K562 (cell line): ENCODE measurements around the gene LPCAT2. TPM values are rescaled to one million over a fixed set of nuclear protein-coding genes. Genes with fewer than 3 reads are reported as not detected.

Experiments used
- ATAC-seq: fragments of 200-7000 bp; cut with Tn5 transposase; 3 replicates; pipeline ENCODE4 v1.9.1; 2020; ENCODE audit warnings: moderate library complexity
- BruUV-seq: library from RNA; stranded (reverse); fragments of 400-500 nt; replicated peaks from 2 replicates; lab custom pipeline; 2021; lab: Mats Ljungman, UMichigan
- CTCF ChIA-PET: fragments of 300-600 bp; formaldehyde crosslinking; extraction: SDS; loops from one replicate; lab custom pipeline; 2021; ENCODE audit warnings: low intra/inter-chr PET ratio; lab: Yijun Ruan, JAX
- POLR2A ChIA-PET: fragments of 300-600, 350-650 bp; sonication (Branson Sonifier 250); formaldehyde crosslinking; extraction: SDS; loops from one replicate; lab custom pipeline; 2021; ENCODE audit warnings: antibody characterized with exemption, inconsistent platforms; lab: Yijun Ruan, JAX
- DNase-seq, 4 experiments: peaks; one replicate each; pipeline versions ENCODE4 v3.0.0 to v3.0.0-alpha.2; 2011 to 2018; ENCODE audit warnings: low spot score in 3 of 4, mixed read lengths in 3 of 4; ENCODE audit errors: extremely low read depth in 1 of 4
- FAIRE-seq: peaks from 2 replicates; lab custom pipeline; 2011; peaks lifted over from hg19 to GRCh38; lab: Jason Lieb, UNC
- H2AFZ ChIP-seq: 2 replicates; pipeline ENCODE4 v1.6.0; 2011; ENCODE audit warnings: low read depth, low read length, control low read depth, inconsistent platforms
- H3K27ac ChIP-seq: fragments of 200-600 bp; 3 replicates; pipeline ENCODE4 v1.8.0; 2011; ENCODE audit warnings: low read depth, mild to moderate bottlenecking, control low read depth, inconsistent platforms, low read length, moderate library complexity, mixed read lengths; ENCODE audit errors: extremely low read depth
- H3K27me3 ChIP-seq, 2 experiments: fragments of 300-600 bp in 1 of 2; 2 replicates in 1 of 2; 3 replicates in 1 of 2; pipeline versions ENCODE4 v1.6.0 to v1.8.0; 2011; ENCODE audit warnings: inconsistent platforms in 2 of 2, low read length in 2 of 2, mild to moderate bottlenecking in 1 of 2, mixed read lengths in 1 of 2, moderate library complexity in 1 of 2; ENCODE audit not compliant: control insufficient read depth in 2 of 2, insufficient read depth in 2 of 2
- H3K36me3 ChIP-seq: fragments of 300-600 bp; 3 replicates; pipeline ENCODE4 v1.8.0; 2011; ENCODE audit warnings: mild to moderate bottlenecking, low read length, inconsistent platforms; ENCODE audit not compliant: control insufficient read depth, insufficient read depth
- H3K4me1 ChIP-seq, 2 experiments: fragments of 200-600 bp in 1 of 2; replicated peaks in 1 of 2; 2 replicates in 1 of 2; 3 replicates in 1 of 2; pipeline versions ENCODE4 v1.5.1 to v1.8.0; 2011; ENCODE audit warnings: inconsistent platforms in 2 of 2, low read length in 2 of 2, mild to moderate bottlenecking in 1 of 2, mixed read lengths in 1 of 2, moderate library complexity in 1 of 2; ENCODE audit not compliant: control insufficient read depth in 2 of 2, insufficient read depth in 2 of 2
- H3K4me2 ChIP-seq: 2 replicates; pipeline ENCODE4 v1.6.1; 2011; ENCODE audit warnings: low read length, control low read depth, inconsistent platforms, mixed read lengths; ENCODE audit not compliant: insufficient read depth
- H3K4me3 ChIP-seq: fragments of 200-600 bp; sonication (generic), shearing (Covaris generic); 2 replicates; pipeline ENCODE4 v1.5.1; 2016; ENCODE audit warnings: control low read depth, inconsistent platforms
- H3K79me2 ChIP-seq: fragments of 200-600 bp; 3 replicates; pipeline ENCODE4 v1.8.0; 2011; ENCODE audit warnings: low read length, inconsistent platforms; ENCODE audit not compliant: control insufficient read depth, insufficient read depth
- H3K9ac ChIP-seq, 2 experiments: 2 replicates each; pipeline versions ENCODE4 v1.6.0 to v1.6.1; 2011; ENCODE audit warnings: low read depth in 2 of 2, low read length in 2 of 2, control low read depth in 1 of 2, inconsistent platforms in 1 of 2, mild to moderate bottlenecking in 1 of 2, mixed read lengths in 1 of 2; ENCODE audit not compliant: insufficient read depth in 1 of 2
- H3K9me1 ChIP-seq: one replicate; pipeline ENCODE4 v1.6.0; 2011; ENCODE audit warnings: inconsistent platforms, mild to moderate bottlenecking, low read length, moderate library complexity; ENCODE audit not compliant: control insufficient read depth, insufficient read depth
- H3K9me3 ChIP-seq: replicated peaks from 2 replicates; pipeline ENCODE4 v1.5.1; 2011; ENCODE audit warnings: low read depth, low read length, inconsistent platforms; ENCODE audit not compliant: control insufficient read depth, insufficient read depth
- H4K20me1 ChIP-seq: replicated peaks from 2 replicates; pipeline ENCODE4 v1.6.1; 2011; ENCODE audit warnings: low read length, inconsistent platforms, mixed read lengths; ENCODE audit not compliant: control insufficient read depth, insufficient read depth
- HMGN3 ChIP-seq: IDR thresholded peaks from 2 replicates; pipeline ENCODE4 v1.6.1; 2011; ENCODE audit warnings: borderline replicate concordance, low read depth, mild to moderate bottlenecking, mixed read lengths, low read length; ENCODE audit not compliant: insufficient read length; ENCODE audit errors: extremely low read depth
- SP1 ChIP-seq: sonication (generic); formaldehyde crosslinking; IDR thresholded peaks from 2 replicates; pipeline ENCODE4 v1.8.1; 2022; ENCODE audit warnings: mild to moderate bottlenecking, missing genetic modification reagents
- WHSC1 ChIP-seq: IDR thresholded peaks from one replicate; pipeline ENCODE4 v1.6.1; 2012; ENCODE audit warnings: low read length, control low read depth, inconsistent platforms
- ZBTB17 ChIP-seq: fragments of 450-650 bp; formaldehyde crosslinking; IDR thresholded peaks from 2 replicates; pipeline ENCODE4 v1.4.0; 2020; ENCODE audit warnings: mild to moderate bottlenecking
- ZFP91 ChIP-seq: sonication (generic); formaldehyde crosslinking; IDR thresholded peaks from 2 replicates; pipeline ENCODE4 v1.8.0; 2022; ENCODE audit warnings: mild to moderate bottlenecking, missing genetic modification reagents
- ZNF280A ChIP-seq: fragments of 450-650 bp; IDR thresholded peaks from 2 replicates; pipeline ENCODE4 v1.6.1; 2018; ENCODE audit warnings: mild to moderate bottlenecking, low read depth; ENCODE audit not compliant: partially characterized antibody
- ZNF384 ChIP-seq: IDR thresholded peaks from 2 replicates; pipeline ENCODE4 v1.6.1; 2012; ENCODE audit warnings: low read depth, low read length, improper control_type of control experiment
- WGBS: fragments of 100-300 bp; shearing (Covaris generic); methylation state at CpG from one replicate; pipeline ENCODE4 v1.1.6; 2016; ENCODE audit warnings: low coverage, mixed read lengths; ENCODE audit not compliant: insufficient coverage; ENCODE audit errors: missing lambda C conversion rate; 5-methylcytosine and 5-hydroxymethylcytosine counted together
- in situ Hi-C: fragments of 300-500 bp; cut with MboI; formaldehyde crosslinking; loops from 4 replicates; pipeline ENCODE4 v1.15.0; 2018; ENCODE audit warnings: inconsistent platforms, mixed read lengths
- intact Hi-C: fragments of 100-400 bp; cut with micrococcal nuclease; formaldehyde crosslinking; loops from 2 replicates; pipeline ENCODE4 v1.14.2; 2022
- polyA plus RNA-seq, 8 experiments: library from polyadenylated mRNA; depleted of rRNA in 4 of 8; stranded (reverse) in 5 of 8; unstranded in 3 of 8; fragments of >200 nt; fragmentation: Nextera tagmentation in 2 of 8; fragmentation: Illumina TruSeq in 1 of 8; extraction: Ambion mirVana in 2 of 8; extraction: Trizol in 1 of 8; gene quantifications; 2 replicates each; pipeline versions ENCODE4 v1.2.1 to v1.2.3, GENCODE V29; 2011 to 2014; ENCODE audit warnings: inconsistent platforms in 1 of 8, missing spikeins in 1 of 8
- total RNA-seq, 7 experiments: library from RNA; depleted of rRNA in 6 of 7; stranded (reverse); fragments of >200 nt in 6 of 7; fragmentation: Illumina TruSeq in 2 of 7; extraction: Trizol in 2 of 7; gene quantifications; 2 replicates each; pipeline versions ENCODE4 v1.2.1 to v1.2.3, GENCODE V29; 2011 to 2021; ENCODE audit warnings: low replicate concordance in 1 of 7
- TF ChIP-seq, protein P1 (sequence below): fragments of 450-650 bp; formaldehyde crosslinking; IDR thresholded peaks from 2 replicates; pipeline ENCODE4 v1.4.0; 2020; ENCODE audit warnings: mild to moderate bottlenecking, moderate library complexity
- TF ChIP-seq, protein P2 (sequence below): fragments of 200-800 bp; sonication (Bioruptor generic); IDR thresholded peaks from 2 replicates; pipeline ENCODE4 v1.6.1; 2016; ENCODE audit warnings: missing genetic modification characterization, missing compliant biosample characterization

The LPCAT2 gene
- total and polyA plus RNA-seq, 9 of the 15 experiments (the other 6 are each of a cell fraction or from before 2014, with no cell fraction given), result 2.9 to 15.0 (median 7.3) TPM

- ATAC-seq (no peak), DNase-seq (peak in 1 of 4 experiments; percentile 4), FAIRE-seq (no peak)
- Histone ChIP-seq H3K4me1 (peaks cover 4 to 17% of the 10 kb centered on the region in 2 experiments; a peak in 3 of 5 replicates), H3K79me2 (no peaks in the 10 kb centered on the region), H3K9me3 (no peaks in the 10 kb centered on the region), H3K9me1 (no peaks in the 10 kb centered on the region), H3K27ac (no peak overlapping the region), H4K20me1 (0 out of 2 replicates have a peak, but pooled peaks cover 4% of the 10 kb centered on the region), H3K9ac (no peak overlapping the region), H3K4me2 (no peak overlapping the region), H2AFZ (no peak overlapping the region), H3K27me3 (peaks cover 0 to 11% of the 10 kb centered on the region in 2 experiments; a peak in 4 of 5 replicates), H3K36me3 (no peaks in the 10 kb centered on the region), H3K4me3 (no peak overlapping the region)
- BruUV-seq, result no TSS peak
- in situ Hi-C loops, result loop anchor here (10.0 kb wide), 1 partner anchor 347 kb away; no protein-coding TSS in a partner anchor
- TF ChIP-seq ZBTB17 (CRISPR knock-in tag) (no peak), ZNF280A (no peak), SP1 (no peak), HMGN3 (no peak), ZNF384 (no peak), WHSC1 (no peak), ZFP91 (CRISPR knock-in tag) (no peak)
- TF ChIP-seq, protein P1, sequence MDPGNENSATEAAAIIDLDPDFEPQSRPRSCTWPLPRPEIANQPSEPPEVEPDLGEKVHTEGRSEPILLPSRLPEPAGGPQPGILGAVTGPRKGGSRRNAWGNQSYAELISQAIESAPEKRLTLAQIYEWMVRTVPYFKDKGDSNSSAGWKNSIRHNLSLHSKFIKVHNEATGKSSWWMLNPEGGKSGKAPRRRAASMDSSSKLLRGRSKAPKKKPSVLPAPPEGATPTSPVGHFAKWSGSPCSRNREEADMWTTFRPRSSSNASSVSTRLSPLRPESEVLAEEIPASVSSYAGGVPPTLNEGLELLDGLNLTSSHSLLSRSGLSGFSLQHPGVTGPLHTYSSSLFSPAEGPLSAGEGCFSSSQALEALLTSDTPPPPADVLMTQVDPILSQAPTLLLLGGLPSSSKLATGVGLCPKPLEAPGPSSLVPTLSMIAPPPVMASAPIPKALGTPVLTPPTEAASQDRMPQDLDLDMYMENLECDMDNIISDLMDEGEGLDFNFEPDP (CRISPR knock-in tag), result no peak
- TF ChIP-seq, protein P2, sequence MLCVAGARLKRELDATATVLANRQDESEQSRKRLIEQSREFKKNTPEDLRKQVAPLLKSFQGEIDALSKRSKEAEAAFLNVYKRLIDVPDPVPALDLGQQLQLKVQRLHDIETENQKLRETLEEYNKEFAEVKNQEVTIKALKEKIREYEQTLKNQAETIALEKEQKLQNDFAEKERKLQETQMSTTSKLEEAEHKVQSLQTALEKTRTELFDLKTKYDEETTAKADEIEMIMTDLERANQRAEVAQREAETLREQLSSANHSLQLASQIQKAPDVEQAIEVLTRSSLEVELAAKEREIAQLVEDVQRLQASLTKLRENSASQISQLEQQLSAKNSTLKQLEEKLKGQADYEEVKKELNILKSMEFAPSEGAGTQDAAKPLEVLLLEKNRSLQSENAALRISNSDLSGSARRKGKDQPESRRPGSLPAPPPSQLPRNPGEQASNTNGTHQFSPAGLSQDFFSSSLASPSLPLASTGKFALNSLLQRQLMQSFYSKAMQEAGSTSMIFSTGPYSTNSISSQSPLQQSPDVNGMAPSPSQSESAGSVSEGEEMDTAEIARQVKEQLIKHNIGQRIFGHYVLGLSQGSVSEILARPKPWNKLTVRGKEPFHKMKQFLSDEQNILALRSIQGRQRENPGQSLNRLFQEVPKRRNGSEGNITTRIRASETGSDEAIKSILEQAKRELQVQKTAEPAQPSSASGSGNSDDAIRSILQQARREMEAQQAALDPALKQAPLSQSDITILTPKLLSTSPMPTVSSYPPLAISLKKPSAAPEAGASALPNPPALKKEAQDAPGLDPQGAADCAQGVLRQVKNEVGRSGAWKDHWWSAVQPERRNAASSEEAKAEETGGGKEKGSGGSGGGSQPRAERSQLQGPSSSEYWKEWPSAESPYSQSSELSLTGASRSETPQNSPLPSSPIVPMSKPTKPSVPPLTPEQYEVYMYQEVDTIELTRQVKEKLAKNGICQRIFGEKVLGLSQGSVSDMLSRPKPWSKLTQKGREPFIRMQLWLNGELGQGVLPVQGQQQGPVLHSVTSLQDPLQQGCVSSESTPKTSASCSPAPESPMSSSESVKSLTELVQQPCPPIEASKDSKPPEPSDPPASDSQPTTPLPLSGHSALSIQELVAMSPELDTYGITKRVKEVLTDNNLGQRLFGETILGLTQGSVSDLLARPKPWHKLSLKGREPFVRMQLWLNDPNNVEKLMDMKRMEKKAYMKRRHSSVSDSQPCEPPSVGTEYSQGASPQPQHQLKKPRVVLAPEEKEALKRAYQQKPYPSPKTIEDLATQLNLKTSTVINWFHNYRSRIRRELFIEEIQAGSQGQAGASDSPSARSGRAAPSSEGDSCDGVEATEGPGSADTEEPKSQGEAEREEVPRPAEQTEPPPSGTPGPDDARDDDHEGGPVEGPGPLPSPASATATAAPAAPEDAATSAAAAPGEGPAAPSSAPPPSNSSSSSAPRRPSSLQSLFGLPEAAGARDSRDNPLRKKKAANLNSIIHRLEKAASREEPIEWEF (CRISPR knock-in tag), result no peak
- ChIA-PET CTCF (no interaction called here), POLR2A (interaction anchor here (0.6 kb wide), 1 partner anchor 357 kb away, joined by 4 read pairs; no protein-coding TSS in a partner anchor)
- 5% methylated on average over 5 of the region's 6 CpGs for WGBS
- intact Hi-C loops, result loop anchor here (10.0 kb wide), 1 partner anchor 147 kb away; no protein-coding TSS in a partner anchor
Measured at GRCh38 chr16:55498101-55498500, 10.8 kb upstream of the LPCAT2 start.
